ENCODE results near the gene CYP27B1. TPM values are rescaled to one million over a fixed set of nuclear protein-coding genes. Genes with fewer than 3 reads are reported as not detected.

Gene CYP27B1
- total and polyA plus RNA-seq, 2 donors from 2014 or later, result 3.5 to 33.4 TPM

GRCh38 chr12:57733928-57734327 is 33.0 kb downstream of the CYP27B1 start:
- no peaks in the 10 kb centered on the region for H3K36me3 ChIP-seq (ENCODE audit: control insufficient read depth in 2 of 3, insufficient read depth in 3 of 3, low read length in 3 of 3)
- intact Hi-C loops (cut with DNase I), result no loop called here
- H3K27ac ChIP-seq (ENCODE audit: low read depth in 2 of 2, low read length in 2 of 2), result no peak overlapping the region
- no peak for DNase-seq
- H3K4me3 ChIP-seq (ENCODE audit: low read length in 3 of 3), result no peak overlapping the region
- H3K27me3 ChIP-seq (ENCODE audit: control insufficient read depth, insufficient read depth, low read length), result peaks cover 35% of the 10 kb centered on the region
- no peak for FAIRE-seq
- peaks cover 0 to 6% (median 4%) of the 10 kb centered on the region in 3 donors for H3K4me1 ChIP-seq (ENCODE audit: control insufficient read depth in 2 of 3, insufficient read depth in 2 of 3, low read depth in 1 of 3, low read length in 3 of 3)
- H3K9me3 ChIP-seq (ENCODE audit: control insufficient read depth in 2 of 3, insufficient read depth in 1 of 3, low read length in 3 of 3), result no peaks in the 10 kb centered on the region
- no peak for TF ChIP-seq CTCF (IDR thresholded peaks at IDR 0.05; ENCODE audit: borderline replicate concordance, extremely low read depth, insufficient read depth)
- H3K9ac ChIP-seq (ENCODE audit: low read length in 3 of 3), result no peak overlapping the region

- Histone ChIP-seq H3K9ac (ENCODE audit: low read length in 3 of 3) (no peak overlapping the region), H3K4me3 (ENCODE audit: low read length in 3 of 3) (no peak overlapping the region), H3K27me3 (ENCODE audit: control insufficient read depth, insufficient read depth, low read length) (peaks cover 35% of the 10 kb centered on the region), H3K4me1 (ENCODE audit: control insufficient read depth in 2 of 3, insufficient read depth in 2 of 3, low read depth in 1 of 3, low read length in 3 of 3) (peaks cover 0 to 5% (median 4%) of the 10 kb centered on the region in 3 donors), H3K36me3 (ENCODE audit: control insufficient read depth in 2 of 3, insufficient read depth in 3 of 3, low read length in 3 of 3) (no peaks in the 10 kb centered on the region), H3K9me3 (ENCODE audit: control insufficient read depth in 2 of 3, insufficient read depth in 1 of 3, low read length in 3 of 3) (no peaks in the 10 kb centered on the region), H3K27ac (ENCODE audit: low read depth in 2 of 2, low read length in 2 of 2) (no peak overlapping the region)
- TF ChIP-seq CTCF (IDR thresholded peaks at IDR 0.05; ENCODE audit: borderline replicate concordance, extremely low read depth, insufficient read depth), result no peak
- DNase-seq (peak in 1 of 5 donors; percentile 23), FAIRE-seq (no peak)
- intact Hi-C loops (cut with DNase I), result no loop called here
Observed at GRCh38 chr12:57732726-57733593, 33.9 kb downstream of the CYP27B1 start.

GRCh38 chr12:57732270-57732669 is 34.6 kb downstream of the CYP27B1 start:
- Histone ChIP-seq H3K27ac (ENCODE audit: low read depth in 2 of 2, low read length in 2 of 2) (no peak overlapping the region), H3K36me3 (ENCODE audit: control insufficient read depth in 2 of 3, insufficient read depth in 3 of 3, low read length in 3 of 3) (no peaks in the 10 kb centered on the region), H3K4me3 (ENCODE audit: low read length in 3 of 3) (no peak overlapping the region), H3K9me3 (ENCODE audit: control insufficient read depth in 2 of 3, insufficient read depth in 1 of 3, low read length in 3 of 3) (no peaks in the 10 kb centered on the region), H3K27me3 (ENCODE audit: control insufficient read depth, insufficient read depth, low read length) (peaks cover 34% of the 10 kb centered on the region), H3K4me1 (ENCODE audit: control insufficient read depth in 2 of 3, insufficient read depth in 2 of 3, low read depth in 1 of 3, low read length in 3 of 3) (peaks cover 0 to 7% (median 4%) of the 10 kb centered on the region in 3 donors), H3K9ac (ENCODE audit: low read length in 3 of 3) (no peak overlapping the region)
- FAIRE-seq (no peak), DNase-seq (peak in 1 of 5 donors; percentile 29)
- no peak for TF ChIP-seq CTCF (IDR thresholded peaks at IDR 0.05; ENCODE audit: borderline replicate concordance, extremely low read depth, insufficient read depth)
- intact Hi-C loops (cut with DNase I), result no loop called here

Measured in kidney (tissue), 14 donors.